Vagina (tissue), 2 donors: Measurements from ENCODE around the gene FNDC4.

Experiments used
- CTCF ChIP-seq, 3 experiments: fragments of 450-650 bp in 2 of 3; fragments of 200-600 bp in 1 of 3; sonication (generic) in 1 of 3; IDR thresholded peaks; one replicate each; pipeline ENCODE4 v1.5.1; 2017 to 2019; ENCODE audit warnings: antibody characterized with exemption in 3 of 3, mild to moderate bottlenecking in 2 of 3, moderate library complexity in 2 of 3
- POLR2A ChIP-seq, 2 donors: fragments of 450-650 bp; IDR thresholded peaks; one replicate each; pipeline ENCODE4 v1.6.1; 2017; ENCODE audit warnings: antibody characterized with exemption in 2 of 2, mild to moderate bottlenecking in 2 of 2, moderate library complexity in 2 of 2

DNA sequence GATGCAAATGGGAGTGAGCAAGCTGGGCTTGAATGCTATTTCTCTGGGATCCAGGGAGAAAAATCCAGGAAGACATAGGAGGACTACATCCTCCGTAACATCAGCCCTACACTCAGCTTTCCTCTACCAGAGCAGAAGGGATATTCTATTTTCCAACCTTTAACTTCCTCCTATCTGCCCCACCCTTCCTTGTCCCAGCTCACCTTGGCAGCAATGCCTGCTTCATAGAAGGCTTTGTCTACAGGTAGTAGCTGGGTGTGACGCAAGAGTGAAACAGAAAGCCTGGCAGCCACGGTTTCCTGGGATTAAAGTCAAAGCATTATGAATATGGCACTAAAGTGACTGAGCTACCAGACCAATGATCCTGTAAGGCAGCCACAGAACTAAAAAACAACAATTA is 48.9 kb downstream of the FNDC4 start:
- no peak for TF ChIP-seq CTCF (IDR thresholded peaks at IDR 0.05)
- no peak for TF ChIP-seq POLR2A (IDR thresholded peaks at IDR 0.05)
